Stimulated activated CD4-positive, alpha-beta T cell treated with anti-CD3 and anti-CD28 coated beads, TNF-alpha, amount 100 ng/mL, for 1 hour (primary cell): ENCODE data around the gene PLCG2.
A peak's percentile ranks its signal among the peaks of the same experiment; 100 is the strongest.
"Not testable (repeated sequence)": the region's sequence is repeated elsewhere in the genome, so short reads cannot be mapped to it uniquely, and the experiment has no call there.

Experiments
- DNase-seq, 3 donors: peaks; one replicate each; pipeline ENCODE4 v3.0.0-alpha.2; 2020; ENCODE audit warnings: low read depth in 3 of 3, low spot score in 1 of 3

PLCG2 gene

DNA sequence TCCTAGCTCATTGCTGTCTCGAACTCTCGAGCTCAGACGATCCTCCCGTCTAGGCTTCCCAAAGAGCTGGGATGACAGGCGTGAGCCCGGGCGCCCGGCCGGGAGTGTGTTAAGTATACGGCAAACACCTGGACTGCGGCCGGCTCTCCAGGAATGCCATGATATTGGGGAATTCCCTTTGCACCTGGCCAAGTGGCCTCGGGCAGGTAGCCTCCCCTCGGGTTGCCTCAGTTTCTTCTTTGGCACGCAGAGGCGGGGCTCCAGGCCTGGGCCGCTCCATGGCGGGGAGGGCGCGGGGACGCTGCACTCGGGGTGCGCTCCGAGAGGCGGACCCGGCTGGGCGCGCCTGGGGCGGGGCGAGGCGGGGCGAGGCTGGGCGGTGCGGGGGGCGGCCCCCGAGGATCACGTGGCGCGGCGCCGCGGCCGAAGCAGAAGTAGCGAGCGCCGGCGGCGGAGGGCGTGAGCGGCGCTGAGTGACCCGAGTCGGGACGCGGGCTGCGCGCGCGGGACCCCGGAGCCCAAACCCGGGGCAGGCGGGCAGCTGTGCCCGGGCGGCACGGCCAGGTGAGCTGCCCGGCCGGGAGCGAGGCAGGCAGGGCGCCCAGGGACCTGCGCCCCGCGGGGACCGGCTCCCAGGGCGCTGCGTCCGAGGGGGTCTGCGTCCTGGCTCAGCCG, at the start of gene PLCG2:
Gene PLCG2 (plus strand): TSS at position 431 of the 675 bp plus-strand sequence. CDS start 6,699 bp downstream, outside the sequence.
- DNase-seq, result peak in 2 of 3 donors; percentile 25 to 42

DNA sequence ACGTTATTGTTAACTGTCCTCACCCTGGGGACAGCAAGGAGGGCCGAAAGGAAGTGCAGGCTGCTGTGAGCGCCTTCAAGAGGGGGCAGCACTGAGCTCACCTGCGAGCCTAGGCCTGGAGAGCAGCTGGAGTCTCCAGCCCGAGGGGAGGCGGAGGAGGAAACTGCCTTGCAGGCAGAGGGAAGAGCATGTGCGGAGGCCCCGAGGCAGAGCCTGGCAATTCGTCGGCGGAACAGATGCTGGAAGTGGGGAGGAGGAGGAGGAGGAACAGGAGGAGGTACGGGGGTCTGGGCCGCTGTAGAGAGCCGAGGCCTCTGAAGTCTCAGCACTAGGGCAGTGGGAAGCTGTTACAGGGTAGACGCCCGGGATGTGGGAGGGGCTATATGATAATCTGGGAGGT, 49.6 kb upstream of the PLCG2 start:
- no peak for DNase-seq

DNA sequence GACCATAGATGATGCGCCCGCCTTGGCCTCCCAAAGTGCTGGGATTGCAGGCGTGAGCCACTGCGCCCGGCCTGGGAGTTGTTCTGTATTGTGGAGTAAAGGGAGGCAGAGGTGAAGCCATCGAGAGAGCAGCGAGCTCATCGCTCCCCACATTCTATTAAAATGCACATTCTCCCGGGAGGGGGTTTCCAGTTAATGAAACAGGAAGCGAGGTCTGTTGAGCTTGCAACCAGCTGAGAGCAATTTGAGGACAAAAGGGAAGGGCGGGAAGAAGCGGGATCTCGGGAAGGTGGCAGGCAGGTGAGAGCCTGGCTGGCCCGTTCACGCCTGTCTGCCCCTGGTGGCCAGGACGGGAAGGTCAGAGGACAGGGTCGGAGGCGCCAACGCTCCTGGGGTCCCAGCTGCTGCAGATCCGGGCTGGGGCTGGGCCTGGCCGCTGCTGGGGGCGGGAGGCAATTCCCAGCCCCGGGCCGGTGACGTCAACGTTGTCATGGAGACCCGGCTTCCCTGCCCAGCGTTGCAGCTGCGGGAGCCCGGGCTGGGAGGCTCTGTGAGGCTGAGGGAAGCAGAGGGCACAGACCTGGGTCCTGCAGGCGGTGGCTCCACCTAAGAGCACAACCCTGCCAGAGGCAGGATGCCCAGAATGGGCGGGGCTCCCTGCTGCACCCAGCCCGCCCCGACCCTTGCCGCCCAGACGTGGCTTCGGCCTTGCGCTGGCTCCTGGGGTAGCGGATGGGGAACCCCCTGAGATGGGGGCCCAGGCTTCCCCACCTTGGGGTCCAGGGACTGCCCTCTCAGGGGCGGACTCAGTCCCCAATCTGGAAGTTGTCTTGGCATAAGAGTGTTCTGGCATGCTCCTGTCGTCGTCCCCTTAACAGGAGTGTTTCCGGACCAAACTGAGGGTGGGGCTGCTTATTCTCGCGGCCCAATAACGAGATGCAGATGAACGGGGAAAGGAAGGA, 48.7 kb upstream of the PLCG2 start:
- peak in 1 of 3 donors; percentile 35 for DNase-seq

DNA sequence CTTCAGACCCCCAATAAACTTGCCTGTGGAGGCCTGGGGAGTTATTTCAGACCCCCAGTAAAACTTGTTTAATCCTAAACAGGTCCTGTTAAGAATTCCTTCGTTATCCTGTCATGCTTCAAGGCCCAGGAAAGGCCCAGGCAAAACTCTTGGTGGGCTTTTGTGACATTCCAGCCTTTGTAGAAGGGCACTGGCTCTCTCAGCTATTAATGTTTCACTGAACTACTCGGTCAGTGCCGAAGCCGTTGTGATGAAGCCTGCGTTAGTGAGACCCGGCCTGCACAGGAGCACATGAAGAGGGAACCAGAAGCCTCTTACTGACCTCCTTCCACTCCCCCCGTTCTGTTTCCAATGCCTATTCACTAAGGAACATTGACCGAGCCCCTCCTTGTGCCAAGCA, 47.4 kb upstream of the PLCG2 start:
- no peak for DNase-seq

DNA sequence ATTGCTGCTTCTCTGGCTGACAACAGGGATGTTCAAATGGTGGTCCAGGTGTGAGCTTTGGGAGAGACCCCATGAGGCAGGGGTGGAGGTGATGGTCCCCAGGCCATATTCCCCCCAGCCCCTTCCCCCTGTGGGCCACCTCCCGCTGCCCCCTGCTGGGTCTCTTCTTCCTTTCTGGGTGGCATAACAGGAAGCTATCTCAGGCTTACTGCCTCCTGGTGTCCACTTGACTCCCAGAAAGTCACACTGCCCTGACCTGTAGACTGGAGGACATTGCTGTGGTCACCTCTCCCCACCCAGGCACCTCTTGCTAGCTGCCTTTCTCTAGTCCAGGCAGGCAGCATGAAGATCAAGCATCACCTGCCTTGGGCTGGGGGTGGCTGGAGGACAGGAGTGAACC, 46.4 kb upstream of the PLCG2 start:
- no peak for DNase-seq

DNA sequence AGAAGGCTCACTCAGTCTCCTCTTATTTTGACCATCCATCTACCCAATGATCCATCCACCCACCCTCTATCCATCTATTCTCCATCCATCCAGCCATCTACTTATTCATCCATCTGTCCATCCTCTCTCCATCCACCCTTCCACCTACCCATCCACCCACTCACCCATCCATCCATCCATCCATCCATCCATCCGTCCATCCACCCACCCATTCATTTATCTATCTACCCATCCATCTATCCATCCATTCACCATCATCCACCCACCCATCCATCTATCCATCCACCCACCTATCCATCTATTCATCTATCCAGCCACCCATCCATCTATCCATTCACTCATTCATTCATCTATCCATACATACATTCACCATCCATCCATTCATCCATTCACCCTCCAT, 45.8 kb upstream of the PLCG2 start:
- DNase-seq, result no peak

DNA sequence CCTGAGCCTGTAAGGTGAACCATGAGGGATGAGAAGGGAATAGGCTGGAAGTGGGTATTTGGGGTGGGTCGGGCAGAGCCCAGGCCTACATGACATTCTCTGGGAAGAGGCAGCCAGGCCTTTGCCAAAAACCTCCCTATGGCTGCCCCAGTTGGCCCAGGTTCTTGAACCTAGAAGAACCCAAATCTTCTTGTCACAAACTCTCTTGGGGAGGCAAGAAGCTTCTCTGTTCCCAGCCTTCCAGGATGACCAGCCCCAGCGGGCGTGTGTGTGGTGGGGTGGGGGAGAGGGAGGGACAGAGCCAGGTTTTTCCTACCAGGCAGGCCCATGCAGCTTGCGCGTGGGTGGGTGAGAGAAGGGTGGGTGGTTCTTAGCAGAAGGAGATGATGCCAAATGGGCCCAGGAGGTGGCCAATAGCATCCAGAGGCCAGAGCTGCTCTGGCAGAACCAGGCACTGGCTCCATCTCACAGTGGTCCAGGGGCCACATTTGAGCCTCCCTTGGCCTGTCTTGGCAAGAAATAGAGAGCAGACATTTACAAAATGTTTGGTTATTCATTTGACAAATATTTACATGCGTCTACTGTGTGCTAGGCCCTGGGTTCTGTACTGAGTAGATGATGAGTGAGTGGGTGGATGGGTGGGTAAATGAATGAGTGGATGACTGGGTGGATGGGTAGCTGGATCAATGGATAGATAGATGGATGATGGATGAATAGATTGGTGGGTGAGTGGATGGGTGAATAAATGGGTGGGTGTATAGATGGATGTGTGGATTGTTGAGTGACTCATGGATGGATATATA, 44.3 kb upstream of the PLCG2 start:
- no peak for DNase-seq

DNA sequence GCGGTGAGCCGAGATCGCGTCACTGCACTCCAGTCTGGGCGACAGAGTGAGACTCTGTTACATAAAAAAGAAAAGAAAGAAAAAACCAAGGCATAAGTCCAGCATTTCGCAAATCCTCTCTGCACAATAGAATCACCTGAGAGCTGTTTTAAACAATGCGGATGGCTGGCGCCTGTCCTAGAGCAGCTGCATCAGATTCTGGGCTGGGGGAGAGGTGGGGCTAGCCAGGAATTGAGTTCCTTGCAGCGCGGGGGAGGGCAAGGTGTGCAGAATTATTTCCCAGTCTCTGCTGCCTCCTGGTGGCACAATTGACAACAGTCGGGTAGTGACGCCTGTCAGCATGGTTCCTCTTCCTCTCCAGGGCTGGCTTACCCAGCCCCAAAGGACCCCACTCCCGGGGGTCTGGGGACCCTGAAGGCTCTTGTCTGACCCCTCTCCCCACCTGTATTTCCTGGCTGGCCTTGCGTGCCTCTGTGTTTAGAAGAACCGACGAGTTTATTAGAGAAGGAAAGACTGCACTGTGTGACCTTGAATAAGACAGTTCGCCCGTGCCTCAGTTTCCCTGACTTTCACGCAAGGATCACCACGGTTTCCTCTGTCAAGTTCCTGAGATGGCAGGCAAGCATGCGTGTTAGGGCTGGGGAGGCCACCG, 41.1 kb upstream of the PLCG2 start:
- peak; percentile 70 to 74 (median 73) for DNase-seq

DNA sequence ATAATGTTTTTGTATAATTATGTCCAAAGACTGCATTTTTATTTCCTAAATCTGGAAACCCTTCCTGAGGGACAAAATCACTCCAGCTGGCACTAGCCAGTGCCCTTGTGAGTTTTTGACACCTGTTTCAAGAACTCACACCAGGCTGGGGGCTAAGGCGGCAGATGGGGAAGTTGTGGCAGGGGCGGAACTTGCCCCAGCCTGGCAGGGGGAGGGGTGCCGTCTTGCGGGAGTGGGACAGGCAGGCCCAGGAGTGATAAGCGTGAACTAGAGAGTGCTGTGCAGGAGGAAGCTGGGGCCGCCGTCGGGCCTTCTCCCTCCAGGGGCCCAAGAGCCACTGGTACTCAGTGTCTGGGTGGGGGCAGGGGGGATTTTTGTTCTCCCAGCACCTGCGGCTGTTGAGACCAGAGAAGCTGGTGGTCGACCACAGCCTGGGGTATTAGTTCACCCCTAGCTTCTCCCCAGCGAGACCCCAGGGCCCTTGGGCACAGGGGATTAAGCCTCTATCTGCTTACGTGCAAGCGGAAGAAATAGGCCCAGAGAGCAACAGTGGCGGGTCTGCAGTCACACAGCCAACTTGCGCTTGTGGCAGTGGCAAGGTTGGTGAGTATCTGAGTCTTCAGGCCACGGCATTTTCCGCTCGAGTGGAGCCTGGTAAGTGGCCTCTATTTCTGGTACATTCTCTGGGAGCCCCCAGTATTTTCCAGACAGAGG, 40.2 kb upstream of the PLCG2 start:
- DNase-seq, result no peak

DNA sequence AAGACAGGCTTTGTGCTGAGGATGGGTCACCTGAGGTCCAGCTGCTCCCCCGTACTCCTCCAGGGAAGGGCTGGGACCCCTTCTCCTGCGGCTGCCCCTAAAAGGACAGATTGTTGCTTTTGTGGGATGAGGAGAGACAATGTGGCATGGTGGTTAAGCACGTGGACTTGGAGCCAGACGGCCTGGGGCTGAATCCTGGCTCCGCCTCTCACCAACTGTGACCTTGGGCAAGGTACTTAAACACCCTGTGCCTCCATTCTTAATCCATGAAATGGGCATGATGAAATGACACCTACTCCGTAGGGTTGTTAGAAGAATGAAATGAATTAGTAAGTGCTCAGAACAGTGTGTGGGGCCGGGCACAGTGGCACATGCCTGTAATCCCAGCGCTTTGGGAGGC, 39.6 kb upstream of the PLCG2 start:
- DNase-seq, result no peak

DNA sequence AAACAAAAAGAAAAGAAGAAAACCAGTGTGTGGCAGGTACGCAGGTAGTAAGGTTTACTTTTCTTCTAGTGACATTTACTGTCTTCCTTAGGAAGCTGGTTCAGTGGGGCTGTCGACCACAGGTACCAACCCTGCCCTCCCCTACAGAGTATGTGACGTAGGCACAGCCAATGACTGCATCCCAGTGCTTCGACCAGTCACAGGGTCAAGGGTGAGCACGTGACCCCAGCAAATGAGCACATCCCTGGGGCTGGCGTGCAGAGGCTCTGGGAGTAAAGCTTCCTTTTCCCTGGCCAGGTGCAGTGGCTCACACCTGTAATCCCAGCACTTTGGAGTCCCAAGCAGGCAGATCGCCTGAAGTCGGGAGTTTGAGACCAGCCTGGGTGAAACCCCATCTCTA, 38.9 kb upstream of the PLCG2 start:
- no peak for DNase-seq

DNA sequence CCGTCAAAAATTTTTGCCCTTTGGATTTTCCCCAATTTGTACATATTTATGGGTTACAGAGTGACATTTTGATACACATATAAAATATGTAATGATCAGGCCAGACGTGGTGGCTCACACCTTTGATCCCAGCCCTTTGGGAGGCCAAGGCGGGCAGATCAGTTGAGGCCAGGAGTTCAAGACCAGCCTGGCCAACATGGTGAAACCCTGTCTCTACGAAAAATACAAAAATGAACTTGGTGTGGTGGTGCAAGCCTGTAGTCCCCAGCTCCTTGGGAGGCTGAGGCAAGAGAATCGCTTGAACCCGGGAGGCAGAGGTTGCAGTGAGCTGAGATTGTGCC, 37.7 kb upstream of the PLCG2 start:
- DNase-seq, result not testable (repeated sequence)

DNA sequence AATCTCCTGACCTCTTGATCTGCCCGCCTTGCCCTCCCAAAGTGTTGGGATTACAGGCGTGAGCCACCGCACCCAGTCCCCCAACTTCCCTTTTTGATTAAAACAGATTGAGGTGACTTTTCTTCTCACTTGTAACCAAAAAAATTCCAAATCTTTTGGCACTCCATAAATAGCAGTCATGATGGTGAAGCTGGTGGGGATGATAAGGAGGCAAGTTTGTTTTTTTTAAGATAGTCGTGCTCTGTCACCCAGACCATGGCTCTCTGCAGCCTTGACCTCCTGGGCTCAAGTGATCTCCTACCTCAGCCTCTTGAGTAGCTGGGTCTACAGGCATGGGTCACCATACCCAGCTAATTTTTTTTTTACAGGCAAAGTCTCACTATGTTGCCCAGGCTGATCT, 34.7 kb upstream of the PLCG2 start:
- no peak for DNase-seq

DNA sequence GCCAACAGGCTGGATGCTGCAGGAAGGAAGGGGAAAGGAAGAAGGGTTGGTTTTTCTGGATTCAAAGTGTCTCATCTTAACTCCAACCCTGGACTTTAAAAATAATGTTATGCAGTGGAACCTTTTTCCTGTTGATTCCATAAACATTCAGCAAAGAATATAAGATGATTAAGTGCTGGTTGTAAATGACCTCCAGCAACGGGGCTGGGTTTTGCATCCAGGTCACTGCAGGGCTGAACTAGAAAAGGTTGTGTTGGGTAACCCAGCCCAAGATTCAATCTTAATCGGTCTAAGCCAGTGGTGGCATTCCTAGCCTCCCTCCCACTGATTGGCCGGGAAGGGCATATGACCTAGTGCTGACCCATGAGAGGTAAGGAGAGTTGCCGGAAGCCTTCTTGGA, 34.2 kb upstream of the PLCG2 start:
- DNase-seq, result no peak

DNA sequence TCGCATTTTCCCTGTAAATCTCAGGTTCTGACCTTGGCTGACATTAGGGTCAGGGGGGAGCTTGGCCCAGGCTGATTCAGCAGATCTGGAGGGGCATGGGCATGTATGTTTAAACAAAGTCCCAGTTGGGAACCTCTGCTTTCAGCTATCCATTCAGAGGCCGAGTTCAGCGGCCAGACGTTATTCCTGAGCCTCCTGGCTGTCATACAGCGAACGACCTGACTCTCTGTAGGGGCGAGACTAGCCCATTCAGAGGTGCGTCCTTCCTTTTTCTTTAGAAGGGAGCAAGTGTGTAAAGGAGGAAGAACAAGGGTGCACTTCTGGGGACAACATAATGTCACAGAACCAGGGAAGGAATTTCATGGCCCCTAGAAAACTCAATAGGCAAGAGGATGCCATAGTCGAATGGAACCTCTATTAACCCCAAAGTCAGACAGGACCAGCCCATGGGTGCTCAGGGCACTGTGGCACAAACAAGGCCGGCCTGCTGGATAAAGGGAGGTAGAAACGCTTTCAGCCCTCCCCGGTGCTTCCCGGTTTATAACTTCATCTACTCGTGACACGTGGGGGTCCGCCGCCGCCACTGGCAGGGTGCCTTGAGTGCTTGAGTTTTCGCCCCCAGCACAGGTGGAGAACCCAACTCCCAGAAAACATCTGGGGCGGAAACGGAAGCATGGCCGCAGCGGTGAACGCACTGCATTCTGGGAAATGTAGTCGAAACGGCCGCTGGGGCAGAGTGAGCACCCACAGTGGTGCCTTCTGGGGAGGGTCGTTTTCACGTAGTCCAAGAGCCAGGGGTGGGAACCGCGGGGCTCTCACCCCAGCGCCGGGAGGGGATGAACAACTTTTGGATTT, 33.2 kb upstream of the PLCG2 start:
- DNase-seq, result peak; percentile 30 to 62 (median 51)

DNA sequence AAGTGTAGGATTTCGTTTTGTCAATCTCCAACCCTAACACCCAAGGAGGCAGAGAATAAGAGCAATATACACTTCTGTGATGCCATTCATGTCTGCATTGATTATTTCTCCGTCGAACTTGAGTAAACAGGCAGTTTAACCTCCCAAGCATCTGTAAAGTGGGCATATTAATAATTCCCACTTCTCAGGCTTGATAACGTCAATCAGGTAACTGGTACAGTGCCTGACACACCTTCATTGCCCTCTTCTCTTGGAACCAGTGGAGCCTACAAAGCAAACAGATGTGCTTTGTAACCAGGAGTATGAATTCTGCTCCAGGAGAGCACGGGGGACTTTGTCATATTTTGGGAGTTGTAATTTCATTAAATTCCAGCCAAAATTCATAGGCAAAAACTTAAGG, 32.5 kb upstream of the PLCG2 start:
- DNase-seq, result no peak

DNA sequence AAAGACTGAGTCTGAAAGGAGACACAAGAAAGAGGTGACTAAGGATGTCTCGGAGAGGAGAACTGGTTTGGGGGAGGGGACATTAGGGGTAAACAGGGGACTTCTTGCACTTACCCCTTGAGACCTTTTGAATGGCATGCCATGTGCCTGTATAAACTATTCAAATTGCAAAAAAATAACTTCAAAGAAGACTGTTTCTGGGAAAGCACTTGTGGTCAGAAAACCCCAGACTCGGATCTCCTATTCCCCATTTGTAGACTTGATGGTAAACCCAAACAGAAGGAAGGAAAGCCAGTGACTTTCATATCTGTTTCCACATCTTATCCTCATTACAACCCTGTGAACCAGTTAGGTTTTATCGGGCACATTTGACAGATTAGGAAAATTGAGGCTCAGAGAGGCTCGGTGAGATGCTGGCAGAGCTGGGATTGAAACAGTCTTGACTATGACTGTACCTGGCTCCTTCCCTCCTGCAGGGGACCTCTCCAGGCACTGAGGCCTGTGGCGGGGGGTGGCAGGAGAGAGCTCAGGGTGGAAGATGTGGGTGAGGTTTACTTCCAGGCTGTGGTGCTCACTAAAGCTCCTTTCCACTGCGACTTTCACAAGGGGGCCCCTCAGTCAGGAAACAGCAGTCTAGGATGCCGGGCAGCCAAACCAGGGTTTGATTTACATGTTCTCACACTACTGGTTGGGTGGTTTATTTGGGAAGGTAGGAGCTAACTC, 30.5 kb upstream of the PLCG2 start:
- no peak for DNase-seq

DNA sequence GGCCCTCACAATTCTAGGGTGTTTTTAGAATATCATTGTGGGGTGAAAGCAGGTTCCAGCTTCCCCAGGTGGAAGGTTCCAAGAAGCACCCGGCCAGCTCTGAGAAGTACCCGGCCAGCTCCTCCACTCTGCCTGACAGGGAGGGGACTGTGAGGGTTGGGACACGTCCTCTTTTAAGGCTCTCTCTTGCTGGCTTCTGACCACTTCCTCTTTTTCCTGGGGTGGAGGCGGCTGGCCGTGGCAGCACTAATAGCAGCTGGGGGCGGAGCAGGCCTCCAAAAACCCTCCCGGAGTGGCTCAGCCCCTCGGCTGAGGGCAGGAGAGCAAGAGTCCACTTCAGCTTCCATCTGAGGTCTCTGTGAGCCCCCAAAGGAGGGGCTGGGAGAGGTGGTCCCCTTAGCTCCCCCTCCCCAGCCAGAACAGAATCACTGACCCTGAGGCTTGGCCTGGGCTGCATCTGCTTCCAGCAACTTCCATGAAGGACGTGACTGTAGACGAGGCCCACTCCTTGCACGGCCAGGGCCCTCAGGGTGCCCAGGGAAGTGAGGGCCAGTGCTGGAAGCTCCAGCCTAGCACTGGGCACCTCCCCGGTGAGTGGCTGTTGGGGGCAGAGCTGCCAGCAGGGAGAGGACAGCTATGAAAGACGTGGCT, 26.7 kb upstream of the PLCG2 start:
- DNase-seq, result no peak

DNA sequence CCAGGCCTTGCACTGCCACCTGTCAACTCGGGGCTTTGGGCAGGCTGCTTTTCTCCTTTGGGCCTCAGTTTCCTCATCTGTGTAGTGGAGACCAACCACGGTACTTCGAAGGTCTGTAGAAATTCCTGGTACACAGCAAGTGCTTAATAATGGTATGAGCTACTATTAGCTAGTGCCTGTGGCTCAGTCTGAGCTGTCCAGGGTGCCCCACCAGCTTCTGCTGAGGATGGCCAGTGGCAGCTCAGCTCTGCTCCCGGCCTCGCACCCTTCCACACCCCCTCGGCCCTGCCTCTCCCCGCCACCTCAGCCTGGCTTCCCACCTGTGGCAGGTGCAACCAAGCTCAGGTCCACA, 26.2 kb upstream of the PLCG2 start:
- no peak for DNase-seq
